Dermis microvascular lymphatic vessel endothelial cell (primary cell): ENCODE data around the gene CLIP1. TPM values are rescaled to one million over a fixed set of nuclear protein-coding genes. Genes with fewer than 3 reads are reported as not detected.
"Not testable (repeated sequence)": the region's sequence is repeated elsewhere in the genome, so short reads cannot be mapped to it uniquely, and the experiment has no call there.

Source experiments
- DNase-seq, 2 donors: peaks; one replicate each; pipeline versions ENCODE4 v3.0.0 to v3.0.0-alpha.2; 2010; ENCODE audit warnings: low read depth in 2 of 2
- total RNA-seq: library from RNA; depleted of rRNA; stranded (reverse); fragments of >200 nt; gene quantifications from 2 replicates; pipeline ENCODE4 v1.2.1, GENCODE V29; 2014

Gene CLIP1
- total RNA-seq, 1 donor from 2014 or later: 22.6 TPM

- not testable (repeated sequence) for DNase-seq
These were observed 164.0 kb downstream of the CLIP1 start for GRCh38 chr12:122258462-122258861.

- DNase-seq: no peak
These were observed 171.9 kb downstream of the CLIP1 start for GRCh38 chr12:122250536-122250935.

GRCh38 chr12:122250047-122250446 lies 172.4 kb downstream of the CLIP1 start:
- no peak for DNase-seq

DNA sequence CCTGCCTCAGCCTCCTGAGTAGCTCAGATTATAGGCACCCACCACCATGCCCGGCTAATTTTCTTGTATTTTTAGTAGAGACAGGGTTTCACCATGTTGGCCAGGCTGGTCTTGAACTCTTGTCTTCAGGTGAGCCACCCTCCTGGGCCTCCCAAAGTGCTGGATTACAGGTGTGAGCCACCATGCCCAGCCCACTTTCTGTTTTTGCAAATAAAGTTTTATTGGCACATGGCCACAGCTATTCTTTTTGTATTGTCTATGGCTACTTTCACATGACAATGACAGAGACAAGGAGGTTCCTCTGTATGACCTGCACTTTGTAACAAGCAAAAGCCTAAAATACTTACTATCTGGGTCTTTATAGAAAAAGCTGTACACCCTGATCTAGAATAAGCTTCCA lies 176.9 kb downstream of the CLIP1 start:
- DNase-seq: no peak

- DNase-seq: no peak
These were observed 177.7 kb downstream of the CLIP1 start for GRCh38 chr12:122244565-122245371.

GRCh38 chr12:122243965-122244364 lies 178.5 kb downstream of the CLIP1 start:
- no peak for DNase-seq

DNA sequence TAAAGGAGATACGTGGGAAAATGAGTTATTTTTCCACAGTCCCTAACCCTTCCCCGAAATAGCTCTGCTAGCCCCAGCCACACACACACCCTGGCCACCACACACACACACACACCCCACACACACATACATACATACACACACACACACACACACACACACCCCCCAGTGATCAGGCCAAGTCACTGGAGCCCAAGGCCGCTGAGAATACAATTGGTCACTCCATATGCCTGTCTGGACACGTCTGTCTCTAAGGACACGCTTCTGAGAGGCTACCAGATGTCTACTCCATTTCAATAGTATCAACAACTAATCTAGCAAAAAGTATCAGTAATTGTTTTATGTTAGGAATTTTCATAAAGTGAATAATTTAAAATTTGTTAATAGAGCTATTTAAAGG lies 183.6 kb downstream of the CLIP1 start:
- DNase-seq: no peak

- no peak for DNase-seq
These were observed 186.7 kb downstream of the CLIP1 start for GRCh38 chr12:122235741-122236140.

DNA sequence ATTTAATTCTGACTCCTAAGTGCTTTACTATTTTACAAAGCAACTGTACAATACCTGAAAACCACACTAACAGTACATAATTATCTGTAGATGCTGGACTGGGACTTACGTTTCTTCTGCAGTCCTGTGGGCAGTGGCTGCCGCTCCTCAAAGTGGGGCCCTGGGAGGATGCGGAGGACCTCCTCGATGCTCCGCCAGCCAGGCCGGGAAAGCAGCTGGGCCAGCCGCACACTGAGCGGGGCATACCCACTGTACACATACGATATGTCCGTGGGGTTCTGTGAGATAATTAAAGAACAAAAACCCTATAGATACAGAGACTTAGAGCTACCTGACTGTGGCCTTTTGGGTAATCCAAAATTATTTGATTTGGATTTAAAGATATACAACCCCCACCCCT lies 189.8 kb downstream of the CLIP1 start:
- no peak for DNase-seq

- no peak for DNase-seq
These were observed 191.7 kb downstream of the CLIP1 start for GRCh38 chr12:122230798-122231197.

- no peak for DNase-seq
These were observed 194.4 kb downstream of the CLIP1 start for GRCh38 chr12:122228092-122228491.

DNA sequence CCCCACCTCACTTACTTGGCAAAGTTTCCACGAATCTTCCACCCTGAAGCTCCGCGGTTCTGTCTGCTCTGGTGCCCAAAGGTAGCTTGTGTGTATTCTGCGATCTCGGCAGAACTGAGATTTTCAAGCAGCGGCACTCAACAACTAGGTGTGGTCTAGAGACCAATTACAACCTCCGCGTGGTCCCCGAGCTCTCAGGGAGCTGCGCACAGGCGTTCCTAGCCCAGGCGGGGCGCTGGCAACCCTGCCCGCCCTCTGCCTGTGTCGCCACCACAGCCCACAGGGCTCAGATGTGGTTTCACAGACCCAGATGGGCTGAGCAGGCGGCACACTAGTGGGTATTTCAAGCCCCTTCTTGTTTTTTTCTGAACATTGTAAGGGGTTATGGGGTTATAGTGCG lies 195.1 kb downstream of the CLIP1 start:
- DNase-seq: no peak

DNA sequence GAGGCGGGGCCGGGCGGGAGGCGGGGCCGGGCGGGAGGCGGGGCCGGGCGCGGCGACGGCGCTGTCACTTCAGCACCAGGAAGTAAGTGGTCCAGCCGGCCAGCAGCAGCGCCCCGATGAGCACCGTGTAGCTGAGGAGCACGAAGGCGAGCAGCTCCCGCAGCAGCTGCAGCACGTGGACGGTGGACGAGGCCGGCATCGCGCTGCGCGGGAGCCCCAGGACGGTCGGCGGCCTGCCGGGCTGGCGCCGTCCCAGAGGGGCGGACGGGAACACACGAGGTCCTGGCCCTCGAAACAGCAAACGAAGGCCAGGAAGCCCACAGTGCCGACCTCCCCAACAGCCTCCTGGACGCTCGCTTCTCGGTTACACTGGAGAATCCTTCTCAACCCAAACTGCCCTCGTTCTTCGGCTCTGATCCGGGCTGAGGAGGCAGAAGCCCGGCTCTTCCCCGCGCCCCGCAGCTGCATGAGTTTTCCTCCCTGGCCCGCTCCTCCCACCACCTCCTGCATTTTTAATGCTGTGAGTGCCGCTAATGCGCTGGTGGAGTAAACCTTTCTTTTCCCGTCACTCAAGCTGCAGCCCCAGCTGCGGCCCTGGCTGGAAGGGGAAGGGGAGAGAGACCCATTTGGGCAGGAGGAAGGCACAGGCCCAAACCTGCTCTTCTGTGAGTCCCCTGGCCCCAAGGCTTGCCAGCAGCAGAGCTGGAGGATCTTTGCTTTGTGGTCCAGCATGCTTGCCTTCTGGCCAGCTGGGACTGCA lies 195.9 kb downstream of the CLIP1 start:
- DNase-seq: no peak

- DNase-seq: peak; percentile 98 to 100
These were observed 196.6 kb downstream of the CLIP1 start, which contains the start of gene DIABLO for GRCh38 chr12:122225683-122226365. Gene DIABLO, minus strand, starts transcription at chr12:122226052. Its CDS starts 38 bp downstream, at chr12:122226014.

Other genes starting within 250 kb of the CLIP1 start
- gene IL31, start 248.4 kb downstream of the CLIP1 start, total RNA-seq: not detected in 2 replicates
- gene LRRC43, start 239.5 kb downstream of the CLIP1 start, total RNA-seq: 1.1 and 1.5 TPM in 2 replicates
- gene B3GNT4, start 219.0 kb downstream of the CLIP1 start, total RNA-seq: under 0.01 TPM in 2 replicates
- 58.7 and 60.6 TPM in 2 replicates for gene DIABLO, start 196.6 kb downstream of the CLIP1 start, total RNA-seq
- gene VPS33A, start 156.2 kb downstream of the CLIP1 start, total RNA-seq: 15.3 and 15.4 TPM in 2 replicates
- gene ZCCHC8, start 78.3 kb upstream of the CLIP1 start, total RNA-seq: 10.1 and 12.8 TPM in 2 replicates
- gene RSRC2, start 104.3 kb upstream of the CLIP1 start, total RNA-seq: 19.0 and 22.6 TPM in 2 replicates
- 16.6 and 21.7 TPM in 2 replicates for gene KNTC1, start 104.6 kb upstream of the CLIP1 start, total RNA-seq